Measurements from ENCODE around the gene KCTD15. TPM values are rescaled to one million over a fixed set of nuclear protein-coding genes. Genes with fewer than 3 reads are reported as not detected.

Gene KCTD15
- total RNA-seq, 2 experiments from 2014 or later, result 21.3 to 29.2 TPM

DNA sequence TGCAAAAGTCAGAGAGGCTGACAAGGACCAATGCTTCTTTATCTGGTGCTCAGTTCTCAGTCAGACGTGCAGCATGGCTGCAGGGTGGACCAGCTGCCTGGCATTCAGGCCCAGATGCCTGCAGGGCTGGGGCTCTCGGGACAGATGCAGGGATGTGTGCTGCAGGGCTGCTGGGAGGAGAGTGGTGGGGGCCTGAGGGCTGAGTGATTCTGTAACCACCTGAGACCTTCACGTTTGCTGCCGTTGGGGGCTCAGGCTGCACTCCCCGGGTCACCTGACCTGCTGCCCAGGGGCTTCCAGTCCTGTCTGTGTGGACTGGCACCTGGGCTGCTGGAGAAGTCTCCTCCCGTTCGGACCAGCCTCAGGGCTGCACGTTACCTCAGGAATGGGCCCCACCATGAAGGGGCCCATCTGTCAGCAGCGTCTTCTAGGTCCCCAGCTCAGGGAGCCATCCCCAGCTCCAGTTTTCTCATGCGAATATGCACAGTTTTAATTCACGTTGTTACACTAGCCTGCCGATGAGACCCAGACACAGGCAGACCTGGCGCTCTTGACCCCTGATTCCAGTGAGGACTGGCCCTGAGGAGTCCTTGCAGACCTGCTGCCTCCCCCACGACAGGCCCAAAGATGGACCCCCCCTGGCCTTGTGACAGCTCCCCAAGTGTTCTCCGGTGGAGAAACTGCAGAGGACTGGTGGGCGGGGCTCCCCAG is 16.9 kb downstream of the KCTD15 start:
- TF ChIP-seq, protein P1, sequence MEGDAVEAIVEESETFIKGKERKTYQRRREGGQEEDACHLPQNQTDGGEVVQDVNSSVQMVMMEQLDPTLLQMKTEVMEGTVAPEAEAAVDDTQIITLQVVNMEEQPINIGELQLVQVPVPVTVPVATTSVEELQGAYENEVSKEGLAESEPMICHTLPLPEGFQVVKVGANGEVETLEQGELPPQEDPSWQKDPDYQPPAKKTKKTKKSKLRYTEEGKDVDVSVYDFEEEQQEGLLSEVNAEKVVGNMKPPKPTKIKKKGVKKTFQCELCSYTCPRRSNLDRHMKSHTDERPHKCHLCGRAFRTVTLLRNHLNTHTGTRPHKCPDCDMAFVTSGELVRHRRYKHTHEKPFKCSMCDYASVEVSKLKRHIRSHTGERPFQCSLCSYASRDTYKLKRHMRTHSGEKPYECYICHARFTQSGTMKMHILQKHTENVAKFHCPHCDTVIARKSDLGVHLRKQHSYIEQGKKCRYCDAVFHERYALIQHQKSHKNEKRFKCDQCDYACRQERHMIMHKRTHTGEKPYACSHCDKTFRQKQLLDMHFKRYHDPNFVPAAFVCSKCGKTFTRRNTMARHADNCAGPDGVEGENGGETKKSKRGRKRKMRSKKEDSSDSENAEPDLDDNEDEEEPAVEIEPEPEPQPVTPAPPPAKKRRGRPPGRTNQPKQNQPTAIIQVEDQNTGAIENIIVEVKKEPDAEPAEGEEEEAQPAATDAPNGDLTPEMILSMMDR (conservative IDR thresholded peaks at IDR 0.05; ENCODE audit: low read length), result no peak
- no peak for TF ChIP-seq EZH2phosphoT487 (IDR thresholded peaks at IDR 0.05; ENCODE audit: borderline replicate concordance, low read depth, low read length)

DNA sequence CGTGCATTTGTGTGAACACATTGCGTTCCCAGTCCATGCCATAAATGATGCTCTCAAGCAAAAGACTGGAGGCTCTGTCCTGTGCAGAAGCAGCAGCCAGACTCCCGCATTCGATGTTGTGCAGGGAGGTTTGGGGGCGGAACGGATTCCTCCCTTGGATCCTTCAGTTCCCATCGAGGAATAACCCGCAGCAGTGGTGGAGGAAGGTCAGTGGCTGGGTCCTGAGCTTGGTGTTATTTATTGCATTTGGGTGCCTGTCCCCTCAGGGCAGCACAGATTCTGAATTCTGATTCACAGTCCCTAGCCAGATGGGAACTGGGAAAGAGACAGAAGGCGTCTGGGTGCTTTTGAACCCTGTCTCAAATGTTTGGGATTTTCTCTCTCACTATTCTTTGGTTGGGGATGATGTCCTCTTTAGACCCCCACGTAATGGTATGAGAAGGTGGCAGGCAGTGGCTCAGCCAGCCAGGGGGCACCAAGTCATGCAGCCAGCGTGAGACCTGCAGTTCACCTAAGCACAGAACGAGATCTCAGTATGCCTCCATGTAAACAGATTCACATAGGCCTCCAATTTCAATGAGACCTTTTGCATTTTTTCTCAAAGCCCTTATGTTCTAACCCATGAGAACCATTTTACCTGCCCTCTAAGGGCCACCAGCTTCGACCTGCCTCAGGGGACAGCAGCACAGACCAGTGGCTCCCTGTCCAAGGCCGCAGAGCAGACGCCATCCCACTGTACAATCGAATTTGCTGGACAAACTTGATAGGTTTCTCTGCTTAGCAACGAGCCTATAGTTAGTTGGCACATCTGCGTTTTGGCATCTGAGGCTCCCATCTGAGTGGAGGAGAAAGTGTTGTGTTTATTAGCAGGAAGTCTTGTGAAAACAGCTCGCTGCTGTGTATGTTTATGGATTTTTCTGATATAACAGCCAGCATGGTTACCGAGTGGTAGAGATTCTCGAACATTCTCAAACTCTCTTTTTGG is 17.8 kb downstream of the KCTD15 start:
- CTCF ChIA-PET (ENCODE audit: unreplicated experiment), result no interaction called here
- POLR2A ChIA-PET, result interaction anchor here (0.6 kb wide), 1 partner anchor 296 kb away, joined by 6 read pairs; no protein-coding TSS in a partner anchor

More for the DNA sequence above, 16.9 kb downstream of the KCTD15 start:
- Histone ChIP-seq H3K9me3 (ENCODE audit: low read length) (no peaks in the 10 kb centered on the region), H3K9me2 (ENCODE audit: insufficient read depth, low read length) (no peaks in the 10 kb centered on the region), H4K20me1 (ENCODE audit: insufficient read depth, low read length) (no peaks in the 10 kb centered on the region), H2AFZ (ENCODE audit: low read length) (no peak overlapping the region), H3K27ac (ENCODE audit: low read depth, low read length, poor library complexity, severe bottlenecking) (no peak overlapping the region), H3K4me3 (ENCODE audit: low read depth, low read length, poor library complexity, severe bottlenecking) (no peak overlapping the region), H3K4me1 (ENCODE audit: insufficient read depth, low read length, poor library complexity, severe bottlenecking) (no peaks in the 10 kb centered on the region), H3K36me3 (ENCODE audit: insufficient read depth, low read length) (peaks cover 15% of the 10 kb centered on the region), H3K79me2 (ENCODE audit: insufficient read depth, low read depth, low read length) (no peaks in the 10 kb centered on the region), H3K4me2 (ENCODE audit: low read length) (no peak overlapping the region)
- POLR2A ChIA-PET, result no interaction called here
- intact Hi-C loops (cut with micrococcal nuclease; ENCODE audit: unreplicated experiment), result no loop called here
- BruUV-seq (replicated peaks), result no TSS peak
- no peak for DNase-seq (ENCODE audit: low spot score)
- CTCF ChIA-PET (ENCODE audit: unreplicated experiment), result no interaction called here

More for the DNA sequence above, 17.8 kb downstream of the KCTD15 start:
- no peak overlapping the region for H3K4me2 ChIP-seq (ENCODE audit: low read length)
- H2AFZ ChIP-seq (ENCODE audit: low read length), result no peak overlapping the region
- TF ChIP-seq EZH2phosphoT487 (IDR thresholded peaks at IDR 0.05; ENCODE audit: borderline replicate concordance, low read depth, low read length), result no peak
- TF ChIP-seq, protein P1 (conservative IDR thresholded peaks at IDR 0.05; ENCODE audit: low read length), result no peak
- H3K9me2 ChIP-seq (ENCODE audit: insufficient read depth, low read length), result no peaks in the 10 kb centered on the region
- no peaks in the 10 kb centered on the region for H4K20me1 ChIP-seq (ENCODE audit: insufficient read depth, low read length)
- no peaks in the 10 kb centered on the region for H3K9me3 ChIP-seq (ENCODE audit: low read length)
- no peaks in the 10 kb centered on the region for H3K79me2 ChIP-seq (ENCODE audit: insufficient read depth, low read depth, low read length)
- H3K4me1 ChIP-seq (ENCODE audit: insufficient read depth, low read length, poor library complexity, severe bottlenecking), result peaks cover 4% of the 10 kb centered on the region
- no peak overlapping the region for H3K4me3 ChIP-seq (ENCODE audit: low read depth, low read length, poor library complexity, severe bottlenecking)
- intact Hi-C loops (cut with micrococcal nuclease; ENCODE audit: unreplicated experiment), result no loop called here
- no peak overlapping the region for H3K27ac ChIP-seq (ENCODE audit: low read depth, low read length, poor library complexity, severe bottlenecking)
- no TSS peak for BruUV-seq (replicated peaks)
- no peak for DNase-seq (ENCODE audit: low spot score)
- H3K36me3 ChIP-seq (ENCODE audit: insufficient read depth, low read length), result peaks cover 14% of the 10 kb centered on the region
